Measurements from ENCODE around the gene STEAP3. TPM values are rescaled to one million over a fixed set of nuclear protein-coding genes. Genes with fewer than 3 reads are reported as not detected.
"Not testable (repeated sequence)": the region's sequence is repeated elsewhere in the genome, so short reads cannot be mapped to it uniquely, and the experiment has no call there.

STEAP3 gene
- total and polyA plus RNA-seq, 12 donors: 5.0 to 18.2 (median 7.4) TPM

DNA sequence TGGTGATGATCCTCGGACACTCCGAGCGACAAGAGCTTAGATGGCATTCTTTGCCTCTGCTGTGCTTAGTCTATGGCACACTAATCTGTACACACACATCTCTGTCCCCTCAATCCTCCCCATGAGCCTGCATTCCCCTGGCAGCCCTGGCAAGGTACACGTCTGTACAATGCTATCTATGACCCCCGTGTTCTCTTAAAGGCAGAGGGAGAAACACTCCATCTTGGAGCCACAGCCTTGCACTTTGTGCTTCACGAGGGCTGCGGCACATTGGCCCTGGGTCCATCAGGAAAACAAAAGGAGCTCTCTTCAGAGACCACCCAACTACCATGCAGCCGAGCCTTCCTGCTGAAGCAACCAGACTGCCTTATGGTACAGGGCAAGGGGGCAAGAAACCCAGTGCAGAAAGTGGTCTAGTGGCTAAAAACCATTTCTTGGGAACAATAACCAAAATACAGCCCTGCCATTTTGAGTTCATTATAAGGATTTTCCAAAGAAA lies 42.5 kb downstream of the STEAP3 start:
- no peak overlapping the region for H3K27ac ChIP-seq
- intact Hi-C loops (cut with DNase I): loop anchor here in 1 of 10 donors (5.0 kb wide), 1 partner anchor 254 kb away; no protein-coding TSS in a partner anchor
- peaks cover 0 to 13% (median 0%) of the 10 kb centered on the region in 9 donors for H3K4me1 ChIP-seq
- WGBS, 2 donors: 90 to 92% methylated on average over 8 of the region's 8 CpGs
- H3K9me3 ChIP-seq: peaks cover 0 to 9% (median 0%) of the 10 kb centered on the region in 11 donors
- no peak for DNase-seq
- no peak for ATAC-seq
- no peaks in the 10 kb centered on the region for H3K27me3 ChIP-seq
- H3K4me3 ChIP-seq: no peak overlapping the region
- TF ChIP-seq, protein P1, sequence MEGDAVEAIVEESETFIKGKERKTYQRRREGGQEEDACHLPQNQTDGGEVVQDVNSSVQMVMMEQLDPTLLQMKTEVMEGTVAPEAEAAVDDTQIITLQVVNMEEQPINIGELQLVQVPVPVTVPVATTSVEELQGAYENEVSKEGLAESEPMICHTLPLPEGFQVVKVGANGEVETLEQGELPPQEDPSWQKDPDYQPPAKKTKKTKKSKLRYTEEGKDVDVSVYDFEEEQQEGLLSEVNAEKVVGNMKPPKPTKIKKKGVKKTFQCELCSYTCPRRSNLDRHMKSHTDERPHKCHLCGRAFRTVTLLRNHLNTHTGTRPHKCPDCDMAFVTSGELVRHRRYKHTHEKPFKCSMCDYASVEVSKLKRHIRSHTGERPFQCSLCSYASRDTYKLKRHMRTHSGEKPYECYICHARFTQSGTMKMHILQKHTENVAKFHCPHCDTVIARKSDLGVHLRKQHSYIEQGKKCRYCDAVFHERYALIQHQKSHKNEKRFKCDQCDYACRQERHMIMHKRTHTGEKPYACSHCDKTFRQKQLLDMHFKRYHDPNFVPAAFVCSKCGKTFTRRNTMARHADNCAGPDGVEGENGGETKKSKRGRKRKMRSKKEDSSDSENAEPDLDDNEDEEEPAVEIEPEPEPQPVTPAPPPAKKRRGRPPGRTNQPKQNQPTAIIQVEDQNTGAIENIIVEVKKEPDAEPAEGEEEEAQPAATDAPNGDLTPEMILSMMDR (IDR thresholded peaks at IDR 0.05): no peak
- no peaks in the 10 kb centered on the region for H3K36me3 ChIP-seq

DNA sequence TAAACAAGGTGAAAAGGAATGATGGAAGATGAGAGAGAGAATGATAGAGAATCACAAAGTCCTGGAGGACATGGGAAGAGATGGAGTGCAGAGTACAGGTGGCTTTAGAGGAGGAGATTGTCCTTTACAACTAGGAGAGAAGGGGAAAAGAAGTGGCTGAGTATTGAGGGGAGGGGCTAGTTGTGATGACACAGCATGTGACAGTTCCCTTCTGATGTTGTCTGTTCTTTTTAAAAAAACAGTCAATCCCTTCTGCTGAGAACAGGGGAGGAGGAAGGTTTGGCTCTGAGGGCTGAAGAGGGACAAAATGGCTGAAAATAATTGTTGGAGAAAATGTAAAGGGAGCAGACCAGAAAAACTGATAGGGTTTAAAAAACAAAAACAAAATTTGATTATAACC lies 44.0 kb downstream of the STEAP3 start:
- intact Hi-C loops (cut with DNase I): loop anchor here in 1 of 10 donors (5.0 kb wide), 1 partner anchor 255 kb away; no protein-coding TSS in a partner anchor
- ATAC-seq: no peak
- Histone ChIP-seq H3K4me3 (no peak overlapping the region), H3K9me3 (peaks cover 0 to 9% (median 0%) of the 10 kb centered on the region in 11 donors), H3K4me1 (peaks cover 0 to 13% (median 0%) of the 10 kb centered on the region in 9 donors), H3K27me3 (no peaks in the 10 kb centered on the region), H3K27ac (no peak overlapping the region), H3K36me3 (no peaks in the 10 kb centered on the region)
- no peak for DNase-seq
- TF ChIP-seq, protein P1 (IDR thresholded peaks at IDR 0.05): no peak

DNA sequence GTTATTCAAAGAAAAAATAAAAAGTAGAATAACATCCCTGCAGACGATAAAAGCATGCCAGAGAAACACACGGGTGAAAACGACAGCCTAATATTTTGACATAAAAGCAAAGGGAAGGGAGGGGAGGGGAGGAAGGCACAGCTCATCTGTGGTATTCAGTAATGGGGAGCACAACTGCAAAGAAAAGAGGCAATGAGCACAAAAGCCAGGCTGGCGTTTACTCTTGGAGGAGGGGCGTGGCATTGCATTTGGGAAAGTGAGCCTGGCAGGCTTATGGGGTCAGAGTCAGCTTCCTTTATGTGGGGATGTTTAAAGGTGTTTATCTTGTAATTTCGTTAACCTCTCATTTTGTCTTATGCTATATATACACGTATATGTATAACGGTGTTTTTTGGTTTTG lies 53.2 kb downstream of the STEAP3 start:
- Histone ChIP-seq H3K27me3 (no peaks in the 10 kb centered on the region), H3K4me1 (peaks cover 0 to 2% (median 0%) of the 10 kb centered on the region in 9 donors), H3K4me3 (no peak overlapping the region), H3K27ac (no peak overlapping the region), H3K9me3 (no peaks in the 10 kb centered on the region), H3K36me3 (no peaks in the 10 kb centered on the region)
- 74 to 77% methylated on average over 8 of the region's 8 CpGs for WGBS, 2 donors
- no peak for ATAC-seq
- intact Hi-C loops (cut with DNase I): no loop called here
- TF ChIP-seq, protein P1 (IDR thresholded peaks at IDR 0.05): no peak
- no peak for DNase-seq

DNA sequence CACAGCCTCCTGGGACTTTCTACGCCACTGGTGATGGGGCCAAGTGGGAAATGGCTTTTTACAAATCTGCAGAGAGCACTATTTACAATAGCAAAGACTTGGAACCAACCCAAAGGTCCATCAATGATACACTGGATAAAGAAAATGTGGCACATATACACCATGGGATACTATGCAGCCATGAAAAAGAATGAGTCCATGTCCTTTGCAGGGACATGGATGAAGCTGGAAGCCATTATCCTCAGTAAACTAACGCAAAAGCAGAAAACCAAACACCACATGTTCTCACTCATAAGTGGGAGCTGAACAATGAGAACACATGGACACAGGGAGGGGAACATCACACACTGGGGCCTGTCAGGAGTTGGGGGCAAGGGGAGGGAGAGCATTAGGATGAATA lies 54.8 kb downstream of the STEAP3 start:
- H3K4me1 ChIP-seq: peaks cover 0 to 16% (median 0%) of the 10 kb centered on the region in 9 donors
- WGBS, 2 donors: 87 to 89% methylated on average over 2 of the region's 2 CpGs
- H3K27ac ChIP-seq; H3K4me3 ChIP-seq; DNase-seq; H3K27me3 ChIP-seq; intact Hi-C loops (cut with DNase I); H3K9me3 ChIP-seq; H3K36me3 ChIP-seq; ATAC-seq: not testable (repeated sequence)

DNA sequence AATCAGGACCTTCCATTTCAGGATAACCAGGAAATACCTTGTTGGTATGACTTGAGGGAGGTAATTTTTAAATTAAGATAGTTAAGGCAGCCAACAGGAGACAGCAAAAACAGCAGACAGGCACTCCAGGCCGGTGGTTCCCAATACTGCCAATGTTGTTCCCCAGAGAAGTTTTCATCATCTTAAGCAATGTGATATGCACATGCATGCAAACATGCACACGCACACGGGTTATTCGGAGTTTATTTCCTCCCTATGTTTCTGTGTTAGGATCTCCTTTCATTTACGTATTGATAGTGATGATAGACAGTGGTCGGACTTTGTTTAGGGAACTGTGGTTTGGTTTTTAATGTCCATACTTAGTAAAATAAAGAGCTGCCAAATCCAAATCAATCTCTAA lies 55.3 kb downstream of the STEAP3 start:
- intact Hi-C loops (cut with DNase I): no loop called here
- ATAC-seq (no peak), DNase-seq (no peak)
- Histone ChIP-seq H3K4me3 (no peak overlapping the region), H3K36me3 (no peaks in the 10 kb centered on the region), H3K9me3 (no peaks in the 10 kb centered on the region), H3K4me1 (peaks cover 0 to 22% (median 0%) of the 10 kb centered on the region in 9 donors), H3K27ac (no peak overlapping the region), H3K27me3 (no peaks in the 10 kb centered on the region)
- TF ChIP-seq, protein P1 (IDR thresholded peaks at IDR 0.05): no peak
- WGBS, 2 donors: 91 to 96% methylated on average over 6 of the region's 6 CpGs
